Measurements from ENCODE around the gene ANXA7.

Gene ANXA7

GRCh38 chr10:73413528-73414229 lies at the start of gene ANXA7:
Gene ANXA7, minus strand, starts transcription at chr10:73414058. Its CDS starts 13,202 bp downstream, at chr10:73400856.
- Histone ChIP-seq H3K4me3 (ENCODE audit: severe bottlenecking) (peak within 1 kb of the TSS; percentile 98), H3K27me3 (ENCODE audit: insufficient read depth, poor library complexity, severe bottlenecking) (no peaks in the 10 kb centered on the region), H3K4me1 (ENCODE audit: insufficient read depth, poor library complexity, severe bottlenecking) (peaks cover 6% of the 10 kb centered on the region), H3K27ac (ENCODE audit: poor library complexity, severe bottlenecking) (peak within 1 kb of the TSS; percentile 86), H3K36me3 (ENCODE audit: low read depth) (no peaks in the 10 kb centered on the region), H3K9me3 (ENCODE audit: severe bottlenecking) (no peaks in the 10 kb centered on the region)
- TF ChIP-seq CTCF (IDR thresholded peaks at IDR 0.05; ENCODE audit: poor library complexity, severe bottlenecking): no peak
- ATAC-seq (ENCODE audit: low read depth): peak; percentile 93
- DNase-seq (ENCODE audit: low spot score): peak; percentile 92

GRCh38 chr10:73460897-73461296 lies 47.0 kb upstream of the ANXA7 start:
- Histone ChIP-seq H3K36me3 (ENCODE audit: low read depth) (no peaks in the 10 kb centered on the region; the same call in 1 of the 2 replicates), H3K4me3 (ENCODE audit: severe bottlenecking) (no peak overlapping the region), H3K27ac (ENCODE audit: poor library complexity, severe bottlenecking) (no peak overlapping the region), H3K9me3 (ENCODE audit: severe bottlenecking) (no peaks in the 10 kb centered on the region), H3K4me1 (ENCODE audit: insufficient read depth, poor library complexity, severe bottlenecking) (no peaks in the 10 kb centered on the region), H3K27me3 (ENCODE audit: insufficient read depth, poor library complexity, severe bottlenecking) (no peaks in the 10 kb centered on the region)
- no peak for TF ChIP-seq CTCF (IDR thresholded peaks at IDR 0.05; ENCODE audit: poor library complexity, severe bottlenecking)
- DNase-seq (ENCODE audit: low spot score): no peak
- ATAC-seq (ENCODE audit: low read depth): no peak

GRCh38 chr10:73459683-73460314 lies 45.9 kb upstream of the ANXA7 start:
- no peaks in the 10 kb centered on the region for H3K27me3 ChIP-seq (ENCODE audit: insufficient read depth, poor library complexity, severe bottlenecking)
- no peak for TF ChIP-seq CTCF (IDR thresholded peaks at IDR 0.05; ENCODE audit: poor library complexity, severe bottlenecking)
- no peak overlapping the region for H3K4me3 ChIP-seq (ENCODE audit: severe bottlenecking)
- ATAC-seq (ENCODE audit: low read depth) (no peak), DNase-seq (ENCODE audit: low spot score) (no peak)
- no peaks in the 10 kb centered on the region for H3K36me3 ChIP-seq (ENCODE audit: low read depth)
- H3K4me1 ChIP-seq (ENCODE audit: insufficient read depth, poor library complexity, severe bottlenecking): no peaks in the 10 kb centered on the region
- no peak overlapping the region for H3K27ac ChIP-seq (ENCODE audit: poor library complexity, severe bottlenecking)
- no peaks in the 10 kb centered on the region for H3K9me3 ChIP-seq (ENCODE audit: severe bottlenecking)

GRCh38 chr10:73456187-73456890 lies 42.5 kb upstream of the ANXA7 start:
- Histone ChIP-seq H3K4me1 (ENCODE audit: insufficient read depth, poor library complexity, severe bottlenecking) (no peaks in the 10 kb centered on the region), H3K36me3 (ENCODE audit: low read depth) (peaks cover 14% of the 10 kb centered on the region), H3K4me3 (ENCODE audit: severe bottlenecking) (no peak overlapping the region), H3K9me3 (ENCODE audit: severe bottlenecking) (no peaks in the 10 kb centered on the region), H3K27me3 (ENCODE audit: insufficient read depth, poor library complexity, severe bottlenecking) (no peaks in the 10 kb centered on the region), H3K27ac (ENCODE audit: poor library complexity, severe bottlenecking) (no peak overlapping the region)
- TF ChIP-seq CTCF (IDR thresholded peaks at IDR 0.05; ENCODE audit: poor library complexity, severe bottlenecking): no peak
- no peak for DNase-seq (ENCODE audit: low spot score)
- no peak for ATAC-seq (ENCODE audit: low read depth)
